Keratinocyte (primary cell): ENCODE data around the gene CDKN2D. TPM values are rescaled to one million over a fixed set of nuclear protein-coding genes. Genes with fewer than 3 reads are reported as not detected.
A peak's percentile ranks its signal among the peaks of the same experiment; 100 is the strongest.

Source experiments
- DNase-seq: peaks from one replicate; pipeline ENCODE4 v3.0.0-alpha.2; 2011; ENCODE audit warnings: low read depth, missing footprints, low spot score
- FAIRE-seq: peaks from 2 replicates; lab custom pipeline; 2011; peaks lifted over from hg19 to GRCh38; lab: Jason Lieb, UNC
- H2AFZ ChIP-seq: 2 replicates; pipeline ENCODE4 v1.6.0; 2012; ENCODE audit warnings: low read length, control low read depth, inconsistent platforms; ENCODE audit not compliant: control insufficient read depth
- H3K27ac ChIP-seq: 2 replicates; pipeline ENCODE4 v1.5.1; 2011; ENCODE audit warnings: low read length; ENCODE audit not compliant: control insufficient read depth, insufficient read depth
- H3K27me3 ChIP-seq: 3 replicates; pipeline ENCODE4 v1.6.0; 2011; ENCODE audit warnings: low read length; ENCODE audit not compliant: control insufficient read depth, insufficient read depth; ENCODE audit errors: extremely low read depth
- H3K36me3 ChIP-seq, 2 experiments: 2 replicates in 1 of 2; 3 replicates in 1 of 2; pipeline ENCODE4 v1.5.1; 2011; ENCODE audit warnings: low read length in 2 of 2, mild to moderate bottlenecking in 1 of 2; ENCODE audit not compliant: control insufficient read depth in 2 of 2, insufficient read depth in 2 of 2; ENCODE audit errors: extremely low read depth in 1 of 2
- H3K4me1 ChIP-seq: 3 replicates; pipeline ENCODE4 v1.5.1; 2011; ENCODE audit warnings: low read length; ENCODE audit not compliant: control insufficient read depth, insufficient read depth; ENCODE audit errors: extremely low read depth
- H3K4me2 ChIP-seq: 3 replicates; pipeline ENCODE4 v1.6.0; 2011; ENCODE audit warnings: low read depth, low read length; ENCODE audit not compliant: control insufficient read depth, insufficient read depth; ENCODE audit errors: extremely low read depth
- H3K4me3 ChIP-seq, 3 experiments: fragments of 200-600 bp in 1 of 3; sonication (generic) in 1 of 3; 2 replicates in 2 of 3; 3 replicates in 1 of 3; pipeline ENCODE4 v1.5.1; 2011 to 2016; ENCODE audit warnings: low read length in 3 of 3, mild to moderate bottlenecking in 3 of 3, control low read depth in 2 of 3, inconsistent platforms in 1 of 3, low read depth in 1 of 3, mixed read lengths in 1 of 3, mixed run types in 1 of 3, moderate library complexity in 1 of 3; ENCODE audit not compliant: control insufficient read depth in 2 of 3, insufficient read depth in 2 of 3; ENCODE audit errors: extremely low read depth in 1 of 3
- H3K79me2 ChIP-seq: 2 replicates; pipeline ENCODE4 v1.6.0; 2012; ENCODE audit warnings: low read length; ENCODE audit not compliant: control insufficient read depth, insufficient read depth
- H3K9ac ChIP-seq: 3 replicates; pipeline ENCODE4 v1.6.0; 2011; ENCODE audit warnings: low read length; ENCODE audit not compliant: control insufficient read depth, insufficient read depth; ENCODE audit errors: extremely low read depth
- H3K9me1 ChIP-seq: 3 replicates; pipeline ENCODE4 v1.6.0; 2011; ENCODE audit warnings: low read length; ENCODE audit not compliant: control insufficient read depth, insufficient read depth; ENCODE audit errors: extremely low read depth
- H3K9me3 ChIP-seq: 2 replicates; pipeline ENCODE4 v1.5.1; 2012; ENCODE audit warnings: low read depth, low read length; ENCODE audit not compliant: control insufficient read depth
- H4K20me1 ChIP-seq: 3 replicates; pipeline ENCODE4 v1.6.0; 2011; ENCODE audit warnings: low read length; ENCODE audit not compliant: control insufficient read depth, insufficient read depth; ENCODE audit errors: extremely low read depth
- EZH2 ChIP-seq: IDR thresholded peaks from one replicate; pipeline ENCODE4 v1.6.1; 2012; ENCODE audit warnings: inconsistent platforms, mild to moderate bottlenecking, low read length, moderate library complexity
- dilution Hi-C: fragments of 300-500 bp; cut with MboI; formaldehyde crosslinking; loops from one replicate; pipeline ENCODE4 v1.7.0; 2020; ENCODE audit warnings: low sequenced_read_pairs; ENCODE audit not compliant: extremely low pct_ligation_motif_present
- polyA plus RNA-seq, 5 experiments: library from polyadenylated mRNA; depleted of rRNA in 3 of 5; stranded (reverse) in 3 of 5; stranded (forward) in 1 of 5; unstranded in 1 of 5; fragments of >200 nt; gene quantifications; 1 replicate in 1 of 5; 2 replicates in 3 of 5; 3 replicates in 1 of 5; pipeline versions ENCODE4 v1.2.1 to v1.2.3, GENCODE V29; 2011 to 2012; ENCODE audit warnings: missing spikeins in 2 of 5, low read depth in 1 of 5, low replicate concordance in 1 of 5
- TF ChIP-seq, protein P1 (sequence below), 3 experiments: IDR thresholded peaks in 1 of 3; conservative IDR thresholded peaks in 1 of 3; optimal IDR thresholded peaks in 1 of 3; 2 replicates in 2 of 3; 3 replicates in 1 of 3; pipeline versions ENCODE3 to v1.5.1; 2011; ENCODE audit warnings: low read length in 3 of 3, mild to moderate bottlenecking in 3 of 3, moderate library complexity in 2 of 3, control low read depth in 1 of 3, inconsistent platforms in 1 of 3; ENCODE audit not compliant: insufficient read depth in 2 of 3; ENCODE audit errors: extremely low read depth in 1 of 3

The CDKN2D gene
- polyA plus RNA-seq, 1 donor (not counting 4 experiments of a cell fraction or from before 2014, with no cell fraction given): 3.9 TPM

GRCh38 chr19:10593148-10593547 lies 24.4 kb upstream of the CDKN2D start:
- dilution Hi-C loops: no loop called here

DNA sequence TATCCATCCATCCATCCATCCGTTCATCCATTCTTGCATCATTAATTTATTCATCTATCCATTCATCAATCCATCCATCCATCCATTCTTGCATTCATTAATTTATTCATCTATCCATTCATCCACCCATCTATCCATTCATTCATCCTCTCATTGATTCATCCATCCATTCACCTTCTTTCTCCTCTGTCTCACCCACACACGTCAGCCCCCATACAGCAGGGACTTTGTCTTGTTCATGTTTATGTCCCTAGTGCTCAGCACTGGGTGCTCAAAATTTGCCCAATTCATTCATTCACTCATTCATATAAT lies 19.0 kb upstream of the CDKN2D start:
- no peak for TF ChIP-seq EZH2
- TF ChIP-seq, protein P1, sequence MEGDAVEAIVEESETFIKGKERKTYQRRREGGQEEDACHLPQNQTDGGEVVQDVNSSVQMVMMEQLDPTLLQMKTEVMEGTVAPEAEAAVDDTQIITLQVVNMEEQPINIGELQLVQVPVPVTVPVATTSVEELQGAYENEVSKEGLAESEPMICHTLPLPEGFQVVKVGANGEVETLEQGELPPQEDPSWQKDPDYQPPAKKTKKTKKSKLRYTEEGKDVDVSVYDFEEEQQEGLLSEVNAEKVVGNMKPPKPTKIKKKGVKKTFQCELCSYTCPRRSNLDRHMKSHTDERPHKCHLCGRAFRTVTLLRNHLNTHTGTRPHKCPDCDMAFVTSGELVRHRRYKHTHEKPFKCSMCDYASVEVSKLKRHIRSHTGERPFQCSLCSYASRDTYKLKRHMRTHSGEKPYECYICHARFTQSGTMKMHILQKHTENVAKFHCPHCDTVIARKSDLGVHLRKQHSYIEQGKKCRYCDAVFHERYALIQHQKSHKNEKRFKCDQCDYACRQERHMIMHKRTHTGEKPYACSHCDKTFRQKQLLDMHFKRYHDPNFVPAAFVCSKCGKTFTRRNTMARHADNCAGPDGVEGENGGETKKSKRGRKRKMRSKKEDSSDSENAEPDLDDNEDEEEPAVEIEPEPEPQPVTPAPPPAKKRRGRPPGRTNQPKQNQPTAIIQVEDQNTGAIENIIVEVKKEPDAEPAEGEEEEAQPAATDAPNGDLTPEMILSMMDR (optimal IDR thresholded peaks at IDR 0.05 in 1 of 3, IDR thresholded peaks at IDR 0.05 in 1 of 3, conservative IDR thresholded peaks at IDR 0.05 in 1 of 3; ENCODE audit: extremely low read depth in 1 of 3, insufficient read depth in 2 of 3, low read length in 3 of 3): no peak
- no peaks in the 10 kb centered on the region for H3K9me1 ChIP-seq
- H3K79me2 ChIP-seq: peaks cover 21% of the 10 kb centered on the region
- H3K4me2 ChIP-seq: peak overlapping the region; percentile 96
- H4K20me1 ChIP-seq: no peaks in the 10 kb centered on the region
- no peak overlapping the region for H3K9ac ChIP-seq
- H3K27ac ChIP-seq: no peak overlapping the region
- peaks cover 4 to 5% of the 10 kb centered on the region in 2 experiments for H3K36me3 ChIP-seq
- H3K27me3 ChIP-seq: no peaks in the 10 kb centered on the region
- no peak overlapping the region for H3K4me3 ChIP-seq
- FAIRE-seq (no peak), DNase-seq (no peak)
- dilution Hi-C loops: no loop called here
- H3K4me1 ChIP-seq: peaks cover 6% of the 10 kb centered on the region
- no peaks in the 10 kb centered on the region for H3K9me3 ChIP-seq
- no peak overlapping the region for H2AFZ ChIP-seq

More at GRCh38 chr19:10593148-10593547, 24.4 kb upstream of the CDKN2D start:
- no peak for FAIRE-seq
- Histone ChIP-seq H4K20me1 (no peaks in the 10 kb centered on the region), H3K9ac (no peak overlapping the region), H3K4me3 (no peak overlapping the region), H3K9me3 (no peaks in the 10 kb centered on the region), H3K9me1 (no peaks in the 10 kb centered on the region), H3K36me3 (no peaks in the 10 kb centered on the region), H3K4me2 (no peak overlapping the region), H3K27me3 (no peaks in the 10 kb centered on the region), H3K79me2 (no peaks in the 10 kb centered on the region), H2AFZ (no peak overlapping the region), H3K4me1 (no peaks in the 10 kb centered on the region), H3K27ac (no peak overlapping the region)
- no peak for TF ChIP-seq EZH2
- TF ChIP-seq, protein P1 (optimal IDR thresholded peaks at IDR 0.05 in 1 of 3, IDR thresholded peaks at IDR 0.05 in 1 of 3, conservative IDR thresholded peaks at IDR 0.05 in 1 of 3; ENCODE audit: extremely low read depth in 1 of 3, insufficient read depth in 2 of 3, low read length in 3 of 3): no peak
- no peak for DNase-seq
